D721Med (cell line): Measurements from ENCODE around the gene TPSB2.

ENCODE experiments used
- DNase-seq: peaks from one replicate; pipeline ENCODE4 v3.0.0; 2011; ENCODE audit warnings: low spot score; ENCODE audit not compliant: insufficient read length
- FAIRE-seq: peaks from 2 replicates; lab custom pipeline; 2011; peaks lifted over from hg19 to GRCh38; lab: Jason Lieb, UNC
- TF ChIP-seq, protein P1 (sequence below): IDR thresholded peaks from 2 replicates; pipeline ENCODE4 v1.5.1; 2012; ENCODE audit warnings: mild to moderate bottlenecking, control low read depth; ENCODE audit not compliant: insufficient read depth; ENCODE audit errors: missing control alignments

Gene TPSB2

DNA sequence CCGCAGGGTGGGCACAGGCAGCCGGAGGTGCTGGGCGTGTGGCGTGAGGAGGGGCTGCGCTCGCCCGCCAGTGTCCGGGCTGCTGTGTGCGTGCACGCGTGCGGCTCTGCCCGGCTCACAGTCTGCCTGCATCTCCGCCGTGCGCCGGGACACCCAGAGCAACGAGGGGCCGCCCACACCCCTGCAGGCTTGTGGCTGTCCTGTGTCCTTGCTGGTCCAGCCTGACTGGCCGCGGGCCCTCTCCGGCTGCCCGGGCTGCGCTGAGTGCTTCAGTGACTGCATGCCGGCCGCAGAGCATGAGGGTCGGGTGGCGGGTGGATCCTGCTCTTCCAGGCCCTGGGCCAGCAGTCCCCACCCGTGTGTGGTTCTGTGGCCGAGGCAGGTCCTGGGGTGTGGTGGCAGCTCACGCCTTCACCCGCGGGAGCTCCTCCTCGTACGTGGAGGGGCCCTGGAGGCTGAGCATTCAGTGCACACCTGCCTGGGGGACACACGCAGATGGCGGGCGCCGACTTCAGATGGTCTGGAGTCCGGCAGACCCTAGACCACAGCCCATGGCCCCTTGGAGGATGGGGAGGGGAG, 17.3 kb downstream of the TPSB2 start:
- DNase-seq: no peak
- FAIRE-seq: no peak
- TF ChIP-seq, protein P1, sequence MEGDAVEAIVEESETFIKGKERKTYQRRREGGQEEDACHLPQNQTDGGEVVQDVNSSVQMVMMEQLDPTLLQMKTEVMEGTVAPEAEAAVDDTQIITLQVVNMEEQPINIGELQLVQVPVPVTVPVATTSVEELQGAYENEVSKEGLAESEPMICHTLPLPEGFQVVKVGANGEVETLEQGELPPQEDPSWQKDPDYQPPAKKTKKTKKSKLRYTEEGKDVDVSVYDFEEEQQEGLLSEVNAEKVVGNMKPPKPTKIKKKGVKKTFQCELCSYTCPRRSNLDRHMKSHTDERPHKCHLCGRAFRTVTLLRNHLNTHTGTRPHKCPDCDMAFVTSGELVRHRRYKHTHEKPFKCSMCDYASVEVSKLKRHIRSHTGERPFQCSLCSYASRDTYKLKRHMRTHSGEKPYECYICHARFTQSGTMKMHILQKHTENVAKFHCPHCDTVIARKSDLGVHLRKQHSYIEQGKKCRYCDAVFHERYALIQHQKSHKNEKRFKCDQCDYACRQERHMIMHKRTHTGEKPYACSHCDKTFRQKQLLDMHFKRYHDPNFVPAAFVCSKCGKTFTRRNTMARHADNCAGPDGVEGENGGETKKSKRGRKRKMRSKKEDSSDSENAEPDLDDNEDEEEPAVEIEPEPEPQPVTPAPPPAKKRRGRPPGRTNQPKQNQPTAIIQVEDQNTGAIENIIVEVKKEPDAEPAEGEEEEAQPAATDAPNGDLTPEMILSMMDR: no peak

DNA sequence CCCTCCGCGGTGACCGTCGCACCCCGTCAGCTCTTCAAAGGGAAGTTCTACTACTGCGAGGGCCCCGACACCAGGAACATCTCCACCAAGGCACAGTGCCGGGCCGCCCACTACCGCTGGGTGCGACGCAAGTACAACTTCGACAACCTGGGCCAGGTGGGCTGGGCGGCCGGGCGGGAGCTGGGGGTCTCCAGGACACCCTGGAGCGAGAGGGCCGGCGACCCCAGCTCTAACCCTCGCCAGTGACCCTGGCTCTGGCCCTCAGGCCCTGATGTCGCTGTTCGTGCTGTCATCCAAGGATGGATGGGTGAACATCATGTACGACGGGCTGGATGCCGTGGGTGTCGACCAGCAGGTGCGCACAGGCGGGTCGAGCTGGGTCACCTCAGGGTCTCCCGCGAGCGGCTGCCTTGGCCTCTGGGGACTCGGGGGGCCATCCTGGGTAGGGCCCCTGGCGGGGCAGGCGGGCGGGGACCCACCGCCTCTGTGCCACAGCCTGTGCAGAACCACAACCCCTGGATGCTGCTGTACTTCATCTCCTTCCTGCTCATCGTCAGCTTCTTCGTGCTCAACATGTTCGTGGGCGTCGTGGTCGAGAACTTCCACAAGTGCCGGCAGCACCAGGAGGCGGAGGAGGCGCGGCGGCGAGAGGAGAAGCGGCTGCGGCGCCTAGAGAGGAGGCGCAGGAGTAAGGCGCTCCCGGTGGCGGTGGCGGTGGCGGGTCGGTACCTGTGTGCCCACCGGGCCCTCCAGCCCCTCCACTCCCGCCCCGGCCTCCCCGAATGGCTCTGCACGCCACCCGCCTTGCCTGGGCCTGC, 18.3 kb downstream of the TPSB2 start:
- FAIRE-seq: no peak
- DNase-seq: no peak
- TF ChIP-seq, protein P1: no peak

DNA sequence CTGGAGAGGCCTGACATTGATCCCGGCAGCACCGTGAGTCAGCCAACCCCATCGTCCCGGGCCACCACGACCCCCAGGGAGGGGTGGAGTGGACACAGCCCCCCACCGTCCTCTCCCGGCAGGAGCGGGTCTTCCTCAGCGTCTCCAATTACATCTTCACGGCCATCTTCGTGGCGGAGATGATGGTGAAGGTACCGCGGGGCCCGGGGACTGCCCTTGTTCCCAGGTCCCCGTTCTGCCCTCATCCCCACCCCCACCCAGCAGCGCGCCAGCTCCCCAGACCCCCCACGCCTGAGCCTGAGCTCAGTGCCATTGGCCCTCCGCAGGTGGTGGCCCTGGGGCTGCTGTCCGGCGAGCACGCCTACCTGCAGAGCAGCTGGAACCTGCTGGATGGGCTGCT, 19.5 kb downstream of the TPSB2 start:
- FAIRE-seq (no peak), DNase-seq (no peak)
- TF ChIP-seq, protein P1: no peak

DNA sequence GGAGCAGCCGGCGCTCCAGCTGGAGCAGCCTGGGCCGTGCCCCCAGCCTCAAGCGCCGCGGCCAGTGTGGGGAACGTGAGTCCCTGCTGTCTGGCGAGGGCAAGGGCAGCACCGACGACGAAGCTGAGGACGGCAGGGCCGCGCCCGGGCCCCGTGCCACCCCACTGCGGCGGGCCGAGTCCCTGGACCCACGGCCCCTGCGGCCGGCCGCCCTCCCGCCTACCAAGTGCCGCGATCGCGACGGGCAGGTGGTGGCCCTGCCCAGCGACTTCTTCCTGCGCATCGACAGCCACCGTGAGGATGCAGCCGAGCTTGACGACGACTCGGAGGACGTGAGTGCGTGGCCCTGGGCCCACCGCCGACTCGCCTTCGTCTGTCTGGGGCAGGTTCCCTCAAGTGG, 20.9 kb downstream of the TPSB2 start:
- DNase-seq (no peak), FAIRE-seq (no peak)
- TF ChIP-seq, protein P1: no peak

DNA sequence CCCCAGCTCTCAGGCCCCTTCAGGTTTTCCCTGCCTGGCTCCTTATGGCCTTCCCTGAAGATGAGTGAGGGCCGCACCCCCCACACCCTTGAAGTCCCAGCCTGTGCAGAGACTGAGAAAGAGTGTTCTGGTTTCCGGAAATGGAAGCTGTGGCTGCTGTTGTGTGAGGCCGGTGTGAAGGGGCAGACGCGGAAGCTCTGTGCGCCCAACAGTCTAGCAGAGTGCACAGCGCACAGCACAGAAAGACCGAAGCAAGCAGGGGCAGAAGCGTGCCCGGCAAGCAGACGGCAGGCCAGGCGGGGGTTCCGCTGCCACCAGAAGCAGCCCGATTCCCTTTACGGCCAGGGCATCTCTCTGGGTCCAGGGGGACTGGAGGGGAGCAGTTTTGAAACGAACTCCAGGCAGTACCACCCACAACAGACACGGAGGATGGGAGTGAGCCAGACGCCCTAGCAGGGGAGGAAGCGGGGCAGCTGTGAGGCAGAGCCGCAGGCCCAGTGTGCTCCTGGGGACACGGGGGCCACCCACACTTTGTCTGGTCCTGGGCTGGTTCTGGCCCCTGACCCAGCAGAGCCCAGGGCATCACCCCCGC, 21.6 kb downstream of the TPSB2 start:
- TF ChIP-seq, protein P1: no peak
- DNase-seq: no peak
- FAIRE-seq: no peak

DNA sequence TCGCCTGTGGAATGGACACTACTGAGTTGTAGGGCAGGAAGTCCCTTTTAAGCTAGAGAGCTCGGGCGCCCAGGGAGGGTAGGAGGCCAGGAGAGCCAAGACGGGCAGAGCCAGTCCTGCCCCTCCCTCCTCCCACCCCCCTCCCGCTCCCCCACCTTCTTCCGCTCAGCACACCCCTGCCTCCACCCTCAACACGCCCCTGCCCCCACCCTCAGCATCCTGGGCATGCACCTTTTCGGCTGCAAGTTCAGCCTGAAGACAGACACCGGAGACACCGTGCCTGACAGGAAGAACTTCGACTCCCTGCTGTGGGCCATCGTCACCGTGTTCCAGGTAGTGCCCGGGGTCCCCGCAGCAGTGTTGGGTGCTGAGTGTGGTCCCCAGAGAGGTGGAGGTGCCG, 23.2 kb downstream of the TPSB2 start:
- TF ChIP-seq, protein P1: no peak
- no peak for FAIRE-seq
- DNase-seq: no peak
